HepG2 (cell line): Measurements from ENCODE around the gene MBD3L5.
"Not testable (repeated sequence)": the region's sequence is repeated elsewhere in the genome, so short reads cannot be mapped to it uniquely, and the experiment has no call there.

Experiments
- CBX5 ChIP-seq: sonication (generic); formaldehyde crosslinking; IDR thresholded peaks from 2 replicates; pipeline ENCODE4 v1.4.0; 2020; ENCODE audit warnings: missing genetic modification reagents, borderline replicate concordance
- CTCF ChIP-seq: sonication (generic); formaldehyde crosslinking; IDR thresholded peaks from 2 replicates; pipeline ENCODE4 v1.5.0; 2020; ENCODE audit warnings: mild to moderate bottlenecking, missing genetic modification reagents, moderate library complexity
- DBP ChIP-seq: sonication (generic); formaldehyde crosslinking; IDR thresholded peaks from 2 replicates; pipeline ENCODE4 v1.4.0; 2020; ENCODE audit warnings: missing genetic modification reagents; ENCODE audit errors: not compliant biosample characterization
- ELK4 ChIP-seq: sonication (generic); formaldehyde crosslinking; IDR thresholded peaks from 2 replicates; pipeline ENCODE4 v1.9.0; 2021; ENCODE audit warnings: missing genetic modification reagents, borderline replicate concordance
- ERF ChIP-seq: IDR thresholded peaks from 2 replicates; pipeline ENCODE4 v1.6.1; 2018; ENCODE audit warnings: missing biosample characterization, missing genetic modification reagents
- FOXM1 ChIP-seq: sonication (generic); formaldehyde crosslinking; IDR thresholded peaks from 2 replicates; pipeline ENCODE4 v1.5.0; 2020; ENCODE audit warnings: missing genetic modification reagents
- GMEB1 ChIP-seq: sonication (generic); formaldehyde crosslinking; IDR thresholded peaks from 2 replicates; pipeline ENCODE4 v1.5.1; 2020; ENCODE audit warnings: missing genetic modification reagents, mild to moderate bottlenecking, borderline replicate concordance
- NR2F1 ChIP-seq, 2 experiments: fragments of 450-650 bp in 1 of 2; formaldehyde crosslinking in 1 of 2; IDR thresholded peaks; 2 replicates each; pipeline versions ENCODE4 v1.5.0 to v1.6.1; 2016 to 2020; ENCODE audit warnings: mild to moderate bottlenecking in 1 of 2, missing compliant biosample characterization in 1 of 2, missing genetic modification reagents in 1 of 2, moderate library complexity in 1 of 2
- PAX8 ChIP-seq: sonication (generic); formaldehyde crosslinking; IDR thresholded peaks from 2 replicates; pipeline ENCODE4 v1.8.0; 2022; ENCODE audit warnings: mild to moderate bottlenecking, missing genetic modification reagents, borderline replicate concordance
- PCBP1 ChIP-seq: fragments of 200-400 bp; formaldehyde crosslinking; IDR thresholded peaks from 2 replicates; pipeline ENCODE4 v1.6.1; 2017; ENCODE audit warnings: mild to moderate bottlenecking, low read depth, low read length, borderline replicate concordance
- REST ChIP-seq, 2 experiments: IDR thresholded peaks; 2 replicates each; pipeline ENCODE4 v1.6.1; 2011 to 2012; ENCODE audit warnings: low read length in 2 of 2, borderline replicate concordance in 1 of 2, low read depth in 1 of 2, mild to moderate bottlenecking in 1 of 2, moderate library complexity in 1 of 2
- XBP1 ChIP-seq: sonication (generic); formaldehyde crosslinking; IDR thresholded peaks from 2 replicates; pipeline ENCODE4 v1.5.0; 2020; ENCODE audit warnings: missing genetic modification reagents
- ZBTB4 ChIP-seq: sonication (generic); formaldehyde crosslinking; IDR thresholded peaks from 2 replicates; pipeline ENCODE4 v1.4.0; 2020; ENCODE audit warnings: missing genetic modification reagents, mild to moderate bottlenecking, borderline replicate concordance
- ZNF580 ChIP-seq: IDR thresholded peaks from 2 replicates; pipeline ENCODE4 v1.6.1; 2016; ENCODE audit warnings: low read depth, borderline replicate concordance

- TF ChIP-seq ZBTB4 (CRISPR knock-in tag); CTCF (CRISPR knock-in tag); PCBP1; ERF; DBP; FOXM1 (CRISPR knock-in tag); ZNF580 (CRISPR knock-in tag); ELK4; REST (IDR thresholded peaks at IDR 0.05; ENCODE audit: borderline replicate concordance in 1 of 2, low read depth in 1 of 2, low read length in 2 of 2); CBX5 (CRISPR knock-in tag); XBP1 (CRISPR knock-in tag); NR2F1 (CRISPR knock-in tag; IDR thresholded peaks at IDR 0.05); GMEB1 (CRISPR knock-in tag); PAX8 (CRISPR knock-in tag): not testable (repeated sequence)
These were observed 9.7 kb downstream of the MBD3L5 start, which contains the start of gene MBD3L4 for GRCh38 chr19:7040079-7040478.
